Tibial nerve (tissue), 4 donors: ENCODE data around the gene HSD17B1. TPM values are rescaled to one million over a fixed set of nuclear protein-coding genes. Genes with fewer than 3 reads are reported as not detected.
"Not testable (repeated sequence)": the region's sequence is repeated elsewhere in the genome, so short reads cannot be mapped to it uniquely, and the experiment has no call there.

ENCODE experiments used
- DNase-seq, 2 donors: peaks; one replicate each; pipeline ENCODE4 v3.0.0-alpha.2; 2019; ENCODE audit warnings: low spot score in 2 of 2
- H3K27ac ChIP-seq, 4 donors: fragments of 200-600 bp; sonication (generic) in 3 of 4; one replicate each; pipeline ENCODE4 v1.5.1; 2017 to 2019; ENCODE audit warnings: mild to moderate bottlenecking in 1 of 4
- H3K27me3 ChIP-seq, 2 donors: fragments of 200-600 bp; sonication (generic) in 1 of 2; one replicate each; pipeline versions ENCODE4 v1.5.1 to v1.6.0; 2017 to 2019
- H3K36me3 ChIP-seq, 3 donors: fragments of 200-600 bp; sonication (generic); one replicate each; pipeline ENCODE4 v1.5.1; 2018 to 2019
- H3K4me1 ChIP-seq, 4 donors: fragments of 200-600 bp; sonication (generic) in 3 of 4; one replicate each; pipeline ENCODE4 v1.5.1; 2017 to 2019
- H3K4me3 ChIP-seq, 4 donors: fragments of 200-600 bp; sonication (generic) in 3 of 4; one replicate each; pipeline ENCODE4 v1.5.1; 2017 to 2019; ENCODE audit warnings: mild to moderate bottlenecking in 1 of 4, moderate library complexity in 1 of 4
- H3K9me3 ChIP-seq, 4 donors: fragments of 200-600 bp; sonication (generic) in 3 of 4; one replicate each; pipeline ENCODE4 v1.5.1; 2017 to 2019
- EP300 ChIP-seq, 2 donors: sonication (generic); formaldehyde crosslinking; IDR thresholded peaks; one replicate each; pipeline ENCODE4 v1.6.1; 2017; ENCODE audit warnings: antibody characterized with exemption in 2 of 2, mild to moderate bottlenecking in 1 of 2
- POLR2A ChIP-seq, 2 donors: fragments of 450-650 bp; IDR thresholded peaks; one replicate each; pipeline ENCODE4 v1.6.1; 2017; ENCODE audit warnings: antibody characterized with exemption in 2 of 2, mild to moderate bottlenecking in 2 of 2, moderate library complexity in 2 of 2
- WGBS, 2 donors: methylation state at CpG; one replicate each; pipeline ENCODE4 v1.1.5; 2018; 5-methylcytosine and 5-hydroxymethylcytosine counted together
- total RNA-seq, 4 donors: library from RNA; depleted of rRNA; stranded (reverse); fragments of >200 nt; gene quantifications; one replicate each; pipeline ENCODE4 v1.1.0, GENCODE V29; 2016
- TF ChIP-seq, protein P1 (sequence below), 5 experiments: fragments of 200-600 bp in 3 of 5; fragments of 450-650 bp in 2 of 5; sonication (generic) in 3 of 5; IDR thresholded peaks; one replicate each; pipeline ENCODE4 v1.5.1; 2016 to 2019; ENCODE audit warnings: antibody characterized with exemption in 5 of 5, mild to moderate bottlenecking in 3 of 5, moderate library complexity in 2 of 5

The HSD17B1 gene
- total RNA-seq, 4 donors from 2014 or later: 0.78 to 4.4 (median 3.7) TPM

DNA sequence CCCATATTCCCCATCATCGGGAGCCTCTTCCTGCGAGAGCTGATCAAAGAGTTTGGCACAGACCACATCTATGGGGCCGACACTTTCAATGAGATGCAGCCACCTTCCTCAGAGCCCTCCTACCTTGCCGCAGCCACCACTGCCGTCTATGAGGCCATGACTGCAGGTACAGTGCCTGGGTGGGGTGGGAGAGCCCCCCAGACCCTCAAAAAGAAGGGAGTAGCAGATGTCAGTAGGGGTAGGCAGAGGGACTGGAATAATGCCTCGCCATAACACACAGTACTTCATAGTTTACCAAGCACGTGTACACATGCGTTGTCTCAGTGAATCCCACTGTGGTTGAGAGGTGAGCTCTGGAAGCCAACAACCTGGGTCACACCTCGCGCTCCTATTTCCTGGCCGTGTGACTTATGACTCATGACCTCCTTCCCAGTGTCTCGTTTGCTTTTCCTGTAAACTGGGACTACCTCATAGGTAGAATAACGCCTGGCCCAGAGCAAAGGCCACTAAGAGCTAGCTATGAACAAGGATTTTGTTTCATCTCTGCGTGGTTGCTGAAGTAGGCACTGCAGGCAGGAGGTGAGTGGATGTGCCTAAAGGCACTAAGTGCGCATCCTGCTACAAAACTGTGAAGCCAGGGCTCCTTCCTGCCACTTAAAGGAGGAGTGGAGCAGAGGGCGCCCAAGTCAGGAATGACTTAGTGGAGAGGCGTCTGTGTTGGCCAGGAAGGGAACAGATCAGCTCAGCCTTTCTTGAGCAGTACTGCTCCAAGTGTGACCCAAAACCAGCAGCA lies 11.5 kb upstream of the HSD17B1 start:
- H3K9me3 ChIP-seq: no peaks in the 10 kb centered on the region
- H3K4me1 ChIP-seq: peaks cover 3 to 18% (median 9%) of the 10 kb centered on the region in 4 donors
- TF ChIP-seq, protein P1, sequence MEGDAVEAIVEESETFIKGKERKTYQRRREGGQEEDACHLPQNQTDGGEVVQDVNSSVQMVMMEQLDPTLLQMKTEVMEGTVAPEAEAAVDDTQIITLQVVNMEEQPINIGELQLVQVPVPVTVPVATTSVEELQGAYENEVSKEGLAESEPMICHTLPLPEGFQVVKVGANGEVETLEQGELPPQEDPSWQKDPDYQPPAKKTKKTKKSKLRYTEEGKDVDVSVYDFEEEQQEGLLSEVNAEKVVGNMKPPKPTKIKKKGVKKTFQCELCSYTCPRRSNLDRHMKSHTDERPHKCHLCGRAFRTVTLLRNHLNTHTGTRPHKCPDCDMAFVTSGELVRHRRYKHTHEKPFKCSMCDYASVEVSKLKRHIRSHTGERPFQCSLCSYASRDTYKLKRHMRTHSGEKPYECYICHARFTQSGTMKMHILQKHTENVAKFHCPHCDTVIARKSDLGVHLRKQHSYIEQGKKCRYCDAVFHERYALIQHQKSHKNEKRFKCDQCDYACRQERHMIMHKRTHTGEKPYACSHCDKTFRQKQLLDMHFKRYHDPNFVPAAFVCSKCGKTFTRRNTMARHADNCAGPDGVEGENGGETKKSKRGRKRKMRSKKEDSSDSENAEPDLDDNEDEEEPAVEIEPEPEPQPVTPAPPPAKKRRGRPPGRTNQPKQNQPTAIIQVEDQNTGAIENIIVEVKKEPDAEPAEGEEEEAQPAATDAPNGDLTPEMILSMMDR (IDR thresholded peaks at IDR 0.05): no peak
- no peak for TF ChIP-seq POLR2A (IDR thresholded peaks at IDR 0.05)
- no peak for TF ChIP-seq EP300 (IDR thresholded peaks at IDR 0.05)
- H3K36me3 ChIP-seq: peaks cover 2 to 75% (median 9%) of the 10 kb centered on the region in 3 donors
- no peak overlapping the region for H3K4me3 ChIP-seq
- DNase-seq: no peak
- no peak overlapping the region for H3K27ac ChIP-seq
- WGBS, 2 donors: 75 to 86% methylated on average over 17 of the region's 17 CpGs
- no peaks in the 10 kb centered on the region for H3K27me3 ChIP-seq

DNA sequence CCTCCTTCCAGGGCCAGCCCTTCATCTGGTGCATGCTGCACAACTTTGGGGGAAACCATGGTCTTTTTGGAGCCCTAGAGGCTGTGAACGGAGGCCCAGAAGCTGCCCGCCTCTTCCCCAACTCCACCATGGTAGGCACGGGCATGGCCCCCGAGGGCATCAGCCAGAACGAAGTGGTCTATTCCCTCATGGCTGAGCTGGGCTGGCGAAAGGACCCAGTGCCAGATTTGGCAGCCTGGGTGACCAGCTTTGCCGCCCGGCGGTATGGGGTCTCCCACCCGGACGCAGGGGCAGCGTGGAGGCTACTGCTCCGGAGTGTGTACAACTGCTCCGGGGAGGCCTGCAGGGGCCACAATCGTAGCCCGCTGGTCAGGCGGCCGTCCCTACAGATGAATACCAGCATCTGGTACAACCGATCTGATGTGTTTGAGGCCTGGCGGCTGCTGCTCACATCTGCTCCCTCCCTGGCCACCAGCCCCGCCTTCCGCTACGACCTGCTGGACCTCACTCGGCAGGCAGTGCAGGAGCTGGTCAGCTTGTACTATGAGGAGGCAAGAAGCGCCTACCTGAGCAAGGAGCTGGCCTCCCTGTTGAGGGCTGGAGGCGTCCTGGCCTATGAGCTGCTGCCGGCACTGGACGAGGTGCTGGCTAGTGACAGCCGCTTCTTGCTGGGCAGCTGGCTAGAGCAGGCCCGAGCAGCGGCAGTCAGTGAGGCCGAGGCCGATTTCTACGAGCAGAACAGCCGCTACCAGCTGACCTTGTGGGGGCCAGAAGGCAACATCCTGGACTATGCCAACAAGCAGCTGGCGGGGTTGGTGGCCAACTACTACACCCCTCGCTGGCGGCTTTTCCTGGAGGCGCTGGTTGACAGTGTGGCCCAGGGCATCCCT lies 9.3 kb upstream of the HSD17B1 start:
- Histone ChIP-seq H3K27me3 (no peaks in the 10 kb centered on the region), H3K4me3 (no peak overlapping the region), H3K36me3 (peaks cover 2 to 76% (median 9%) of the 10 kb centered on the region in 3 donors), H3K9me3 (no peaks in the 10 kb centered on the region), H3K27ac (no peak overlapping the region), H3K4me1 (peaks cover 0 to 9% (median 1%) of the 10 kb centered on the region in 4 donors)
- DNase-seq: no peak
- TF ChIP-seq, protein P1 (IDR thresholded peaks at IDR 0.05): no peak
- 90 to 94% methylated on average over 12 to 38 of the region's 39 CpGs for WGBS, 2 donors

DNA sequence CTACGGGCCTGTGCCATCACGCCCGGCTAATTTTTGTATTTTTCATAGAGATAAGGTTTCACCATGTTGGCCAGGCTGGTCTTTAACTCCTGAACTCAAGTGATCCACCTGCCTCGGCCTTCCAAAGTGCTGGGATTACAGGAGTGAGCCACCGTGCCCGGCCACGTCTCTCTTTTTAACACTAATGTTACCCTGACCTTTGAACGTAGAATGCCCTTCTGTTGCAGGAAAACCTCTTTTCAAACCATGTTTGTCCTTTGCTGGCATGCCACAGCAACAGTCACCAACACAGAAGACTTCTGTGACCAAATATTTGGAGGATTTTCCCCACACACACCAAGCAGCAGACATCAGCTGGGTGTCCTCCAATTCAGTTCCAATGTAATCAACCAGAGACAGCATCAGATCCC lies 7.8 kb upstream of the HSD17B1 start:
- Histone ChIP-seq H3K27ac (no peak overlapping the region), H3K4me3 (no peak overlapping the region), H3K4me1 (peaks cover 0 to 14% (median 4%) of the 10 kb centered on the region in 4 donors), H3K36me3 (peaks cover 0 to 63% (median 2%) of the 10 kb centered on the region in 3 donors), H3K9me3 (no peaks in the 10 kb centered on the region), H3K27me3 (no peaks in the 10 kb centered on the region)
- TF ChIP-seq, protein P1 (IDR thresholded peaks at IDR 0.05): no peak
- TF ChIP-seq EP300 (IDR thresholded peaks at IDR 0.05) (no peak), POLR2A (IDR thresholded peaks at IDR 0.05) (no peak)
- no peak for DNase-seq
- 62 to 67% methylated on average over 8 of the region's 8 CpGs for WGBS, 2 donors

DNA sequence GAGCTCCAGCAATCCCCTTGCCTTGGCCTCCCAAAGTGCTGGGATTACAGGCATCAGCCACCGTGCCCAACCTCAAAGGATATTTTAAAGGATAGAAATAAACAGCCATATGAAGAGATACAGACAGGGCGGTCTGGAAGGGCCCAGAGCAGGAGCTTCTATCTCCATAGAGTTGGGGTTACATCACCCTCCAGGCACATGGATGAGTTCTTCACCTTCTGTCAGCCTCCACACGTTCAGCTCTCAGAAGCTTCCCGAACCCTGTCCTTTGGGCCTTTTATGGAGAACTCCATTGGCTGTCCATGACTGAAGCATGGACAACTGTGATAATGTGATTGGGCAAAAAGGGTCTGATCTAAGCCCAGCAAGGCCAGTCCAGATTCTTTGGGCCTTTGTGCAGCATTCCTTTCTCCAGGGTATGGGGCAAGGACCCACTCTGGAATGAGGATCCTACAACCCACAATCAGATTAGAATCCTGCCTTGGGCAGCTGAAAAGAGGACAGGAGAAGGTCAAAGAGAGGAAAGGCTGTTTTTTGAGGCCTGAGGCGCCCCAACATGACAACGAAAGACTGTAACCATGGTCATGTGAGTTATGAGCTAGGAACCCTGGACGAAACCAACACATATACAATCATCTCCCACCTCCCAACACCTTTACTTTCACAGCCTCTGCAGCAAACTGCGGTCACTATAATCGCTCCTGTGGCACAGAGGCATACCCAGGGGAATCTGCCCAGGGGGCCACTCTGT lies 6.8 kb upstream of the HSD17B1 start:
- not testable (repeated sequence) for H3K27me3 ChIP-seq, H3K9me3 ChIP-seq, H3K27ac ChIP-seq, H3K4me3 ChIP-seq, DNase-seq
- Histone ChIP-seq H3K4me1 (peaks cover 0 to 14% (median 4%) of the 10 kb centered on the region in 4 donors), H3K36me3 (peaks cover 0 to 53% (median 2%) of the 10 kb centered on the region in 3 donors)
- 84 to 85% methylated on average over 9 of the region's 9 CpGs for WGBS, 2 donors

DNA sequence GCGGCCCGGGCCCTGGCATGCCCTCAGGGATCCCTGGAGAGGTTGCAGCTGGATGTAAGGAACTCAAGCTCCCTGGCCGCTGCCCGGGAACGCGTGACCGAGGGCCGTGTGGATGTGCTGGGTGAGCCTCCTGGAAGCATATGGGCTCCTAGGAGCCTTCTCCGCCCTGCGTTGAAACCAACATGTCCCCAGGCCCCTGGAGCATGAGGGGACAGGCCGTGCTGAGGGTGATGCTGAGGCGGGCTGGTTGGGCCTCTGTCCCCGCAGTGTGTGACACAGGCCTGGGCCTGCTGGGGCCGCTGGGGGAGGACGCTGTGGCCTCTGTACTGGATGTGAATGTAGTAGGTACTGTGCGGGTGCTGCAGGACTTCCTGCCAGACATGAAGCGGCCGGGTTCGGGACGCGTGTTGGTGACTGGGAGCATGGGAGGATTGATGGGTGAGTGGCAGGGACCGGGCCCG lies 5.7 kb upstream of the HSD17B1 start:
- no peaks in the 10 kb centered on the region for H3K27me3 ChIP-seq
- H3K9me3 ChIP-seq: no peaks in the 10 kb centered on the region
- peaks cover 0 to 46% (median 2%) of the 10 kb centered on the region in 3 donors for H3K36me3 ChIP-seq
- peaks cover 0 to 14% (median 4%) of the 10 kb centered on the region in 4 donors for H3K4me1 ChIP-seq
- no peak overlapping the region for H3K27ac ChIP-seq
- WGBS, 2 donors: 81 to 84% methylated on average over 23 of the region's 23 CpGs
- no peak overlapping the region for H3K4me3 ChIP-seq
- DNase-seq: no peak
- TF ChIP-seq, protein P1 (IDR thresholded peaks at IDR 0.05): no peak
